Esophagus squamous epithelium (tissue), 5 donors: Measurements from ENCODE around the gene PTPRT. TPM values are rescaled to one million over a fixed set of nuclear protein-coding genes. Genes with fewer than 3 reads are reported as not detected.

Experiments
- DNase-seq: peaks from one replicate; lab custom pipeline; 2025; lab: John Stamatoyannopoulos, UW
- H3K27ac ChIP-seq, 4 donors: fragments of 200-600 bp; sonication (generic); one replicate each; pipeline ENCODE4 v1.5.1; 2016 to 2019; ENCODE audit warnings: mild to moderate bottlenecking in 1 of 4
- H3K27me3 ChIP-seq, 4 donors: fragments of 200-600 bp; sonication (generic); 1 replicate in 3 of 4; 2 replicates in 1 of 4; pipeline versions ENCODE4 v1.5.1 to v1.6.0; 2017 to 2021; ENCODE audit warnings: antibody characterized with exemption in 1 of 4
- H3K36me3 ChIP-seq, 3 donors: fragments of 200-600 bp; sonication (generic); one replicate each; pipeline ENCODE4 v1.5.1; 2016 to 2019
- H3K4me1 ChIP-seq, 3 donors: fragments of 200-600 bp; sonication (generic); one replicate each; pipeline ENCODE4 v1.5.1; 2017 to 2019
- H3K4me3 ChIP-seq, 4 donors: fragments of 200-600 bp; sonication (generic); 1 replicate in 3 of 4; 2 replicates in 1 of 4; pipeline ENCODE4 v1.5.1; 2016 to 2019; ENCODE audit warnings: mild to moderate bottlenecking in 2 of 4, moderate library complexity in 1 of 4
- H3K9me3 ChIP-seq, 3 donors: fragments of 200-600 bp; sonication (generic); one replicate each; pipeline ENCODE4 v1.5.1; 2016 to 2019
- CTCF ChIP-seq, 6 experiments: fragments of 450-650 bp in 4 of 6; fragments of 200-600 bp in 2 of 6; sonication (generic) in 2 of 6; IDR thresholded peaks; one replicate each; pipeline ENCODE4 v1.5.1; 2016 to 2019; ENCODE audit warnings: antibody characterized with exemption in 6 of 6, mild to moderate bottlenecking in 4 of 6, moderate library complexity in 4 of 6
- POLR2A ChIP-seq, 4 donors: fragments of 450-650 bp; IDR thresholded peaks; one replicate each; pipeline ENCODE4 v1.6.1; 2017; ENCODE audit warnings: antibody characterized with exemption in 4 of 4, mild to moderate bottlenecking in 4 of 4, moderate library complexity in 3 of 4
- WGBS, 2 donors: methylation state at CpG; one replicate each; pipeline ENCODE4 v1.1.5; 2018; 5-methylcytosine and 5-hydroxymethylcytosine counted together
- intact Hi-C: fragments of 100-400 bp; cut with DNase I; formaldehyde crosslinking; loops from one replicate; pipeline ENCODE4 v1.15.0; 2022
- total RNA-seq, 4 donors: library from RNA; depleted of rRNA; stranded (reverse); fragments of >200 nt; gene quantifications; one replicate each; pipeline ENCODE4 v1.1.0, GENCODE V29; 2016
- donor health status: DM: yes; HTN: yes; CAD: no.

The PTPRT gene
- total RNA-seq, 4 donors from 2014 or later, result under 0.01 to 0.06 TPM; not detected in 2

GRCh38 chr20:42093542-42094440 lies 1095.9 kb downstream of the PTPRT start:
- no peaks in the 10 kb centered on the region for H3K36me3 ChIP-seq
- no peak for TF ChIP-seq POLR2A (IDR thresholded peaks at IDR 0.05)
- TF ChIP-seq CTCF (IDR thresholded peaks at IDR 0.05), result no peak
- intact Hi-C loops, result no loop called here
- H3K4me1 ChIP-seq, result no peaks in the 10 kb centered on the region
- WGBS, 2 donors, result 31 to 38% methylated on average over 8 to 14 of the region's 14 CpGs
- H3K27ac ChIP-seq, result no peak overlapping the region
- peaks cover 0 to 8% (median 0%) of the 10 kb centered on the region in 4 donors for H3K27me3 ChIP-seq
- no peaks in the 10 kb centered on the region for H3K9me3 ChIP-seq
- H3K4me3 ChIP-seq, result no peak overlapping the region
- no peak for DNase-seq

- H3K4me1 ChIP-seq, result no peaks in the 10 kb centered on the region
- 38 to 42% methylated on average over 2 to 4 of the region's 4 CpGs for WGBS, 2 donors
- DNase-seq, result no peak
- no peaks in the 10 kb centered on the region for H3K9me3 ChIP-seq
- no peak overlapping the region for H3K27ac ChIP-seq
- no peak overlapping the region for H3K4me3 ChIP-seq
- intact Hi-C loops, result no loop called here
- no peaks in the 10 kb centered on the region for H3K36me3 ChIP-seq
- peaks cover 0 to 4% (median 0%) of the 10 kb centered on the region in 4 donors for H3K27me3 ChIP-seq
- TF ChIP-seq CTCF (IDR thresholded peaks at IDR 0.05) (no peak), POLR2A (IDR thresholded peaks at IDR 0.05) (no peak)
These were observed 1096.7 kb downstream of the PTPRT start for GRCh38 chr20:42093041-42093440.

- no peak for TF ChIP-seq CTCF (IDR thresholded peaks at IDR 0.05)
- TF ChIP-seq POLR2A (IDR thresholded peaks at IDR 0.05), result no peak
- Histone ChIP-seq H3K9me3 (no peaks in the 10 kb centered on the region), H3K27me3 (no peaks in the 10 kb centered on the region), H3K4me1 (peaks cover 0 to 5% (median 0%) of the 10 kb centered on the region in 3 donors), H3K4me3 (no peak overlapping the region), H3K27ac (no peak overlapping the region), H3K36me3 (no peaks in the 10 kb centered on the region)
- intact Hi-C loops, result no loop called here
- 81 to 84% methylated on average over 7 to 8 of the region's 10 CpGs for WGBS, 2 donors
- DNase-seq, result no peak
These were observed 1104.3 kb downstream of the PTPRT start for GRCh38 chr20:42085366-42085765.

GRCh38 chr20:42083280-42083679 lies 1106.4 kb downstream of the PTPRT start:
- H3K36me3 ChIP-seq, result no peaks in the 10 kb centered on the region
- H3K27ac ChIP-seq, result no peak overlapping the region
- WGBS, 2 donors, result 44 to 67% methylated on average over 1 of the region's 1 CpG
- no peak overlapping the region for H3K4me3 ChIP-seq
- H3K9me3 ChIP-seq, result no peaks in the 10 kb centered on the region
- intact Hi-C loops, result no loop called here
- no peak for DNase-seq
- peaks cover 0 to 5% (median 0%) of the 10 kb centered on the region in 3 donors for H3K4me1 ChIP-seq
- no peaks in the 10 kb centered on the region for H3K27me3 ChIP-seq
- TF ChIP-seq CTCF (IDR thresholded peaks at IDR 0.05), result no peak
- TF ChIP-seq POLR2A (IDR thresholded peaks at IDR 0.05), result no peak

GRCh38 chr20:42082611-42083010 lies 1107.1 kb downstream of the PTPRT start:
- no peaks in the 10 kb centered on the region for H3K27me3 ChIP-seq
- no peaks in the 10 kb centered on the region for H3K9me3 ChIP-seq
- H3K4me1 ChIP-seq, result peaks cover 0 to 5% (median 0%) of the 10 kb centered on the region in 3 donors
- TF ChIP-seq CTCF (IDR thresholded peaks at IDR 0.05) (no peak), POLR2A (IDR thresholded peaks at IDR 0.05) (no peak)
- H3K4me3 ChIP-seq, result no peak overlapping the region
- H3K27ac ChIP-seq, result no peak overlapping the region
- intact Hi-C loops, result no loop called here
- DNase-seq, result no peak
- no peaks in the 10 kb centered on the region for H3K36me3 ChIP-seq
- WGBS, 2 donors, result 0 to 17% methylated on average over 1 of the region's 1 CpG
